GM21717 (cell line): Measurements from ENCODE around the gene NR2F2.
"Not testable (repeated sequence)": the region's sequence is repeated elsewhere in the genome, so short reads cannot be mapped to it uniquely, and the experiment has no call there.

Experiments used
- ATAC-seq: cut with Tn5 transposase; IDR thresholded peaks from one replicate; pipeline ENCODE4 v1.9.1; 2021; ENCODE audit warnings: mild to moderate bottlenecking, moderate library complexity; ENCODE audit not compliant: unreplicated experiment

Gene NR2F2

DNA sequence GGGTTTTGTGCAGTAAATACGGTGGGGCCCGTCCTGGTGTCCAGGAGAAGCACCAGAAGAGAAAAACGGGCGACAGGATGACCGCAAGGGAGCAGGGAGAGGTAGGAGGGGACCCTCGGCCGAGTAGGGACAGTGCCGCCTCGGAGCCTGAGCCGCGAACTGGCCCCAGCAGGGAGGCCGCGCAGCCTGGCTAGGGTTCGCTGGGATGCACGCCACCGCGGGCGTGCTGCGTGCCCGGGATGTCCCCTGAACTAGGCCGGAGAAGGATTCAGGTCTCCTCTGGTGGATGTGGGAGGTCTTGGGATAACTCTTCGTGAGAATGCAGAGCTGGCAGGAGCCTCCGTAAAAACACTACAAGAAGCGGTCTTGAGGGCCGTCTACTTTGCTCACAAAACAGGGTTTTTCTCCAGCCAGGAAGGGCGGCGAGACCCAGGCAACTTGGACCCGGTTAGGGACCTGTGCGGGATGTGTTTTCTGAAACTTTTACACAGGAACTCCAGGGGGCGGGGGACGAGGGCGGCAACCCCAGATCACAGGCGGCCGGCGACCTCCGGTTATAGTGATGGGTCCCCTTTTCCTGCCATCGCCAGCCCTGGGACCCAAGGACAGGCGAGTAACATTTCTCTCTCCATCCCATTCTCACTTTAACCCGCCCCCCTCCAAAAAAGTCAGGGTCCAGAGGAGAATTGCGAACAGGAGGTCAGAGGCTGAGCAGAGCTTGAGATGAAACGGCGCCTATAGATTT, 35.5 kb downstream of the NR2F2 start:
- ATAC-seq, result no peak

DNA sequence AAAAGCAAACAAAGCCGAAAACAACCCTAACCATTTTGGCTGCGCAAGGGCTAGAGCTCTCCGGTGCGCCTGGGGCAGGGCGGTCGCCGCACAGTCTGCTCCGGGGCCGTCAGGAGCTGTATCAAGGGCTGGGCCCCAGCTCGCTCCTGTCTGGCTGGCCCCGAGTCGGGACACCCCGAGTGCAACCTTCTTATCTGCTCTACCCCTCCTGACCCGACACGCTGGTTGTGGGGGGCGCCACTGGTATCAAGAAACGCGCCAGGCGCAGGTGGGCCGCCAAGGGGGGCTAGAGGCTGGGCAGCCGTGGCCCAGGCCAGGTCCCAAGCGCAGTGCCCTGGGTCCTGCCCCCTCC, 36.0 kb downstream of the NR2F2 start:
- ATAC-seq, result no peak

DNA sequence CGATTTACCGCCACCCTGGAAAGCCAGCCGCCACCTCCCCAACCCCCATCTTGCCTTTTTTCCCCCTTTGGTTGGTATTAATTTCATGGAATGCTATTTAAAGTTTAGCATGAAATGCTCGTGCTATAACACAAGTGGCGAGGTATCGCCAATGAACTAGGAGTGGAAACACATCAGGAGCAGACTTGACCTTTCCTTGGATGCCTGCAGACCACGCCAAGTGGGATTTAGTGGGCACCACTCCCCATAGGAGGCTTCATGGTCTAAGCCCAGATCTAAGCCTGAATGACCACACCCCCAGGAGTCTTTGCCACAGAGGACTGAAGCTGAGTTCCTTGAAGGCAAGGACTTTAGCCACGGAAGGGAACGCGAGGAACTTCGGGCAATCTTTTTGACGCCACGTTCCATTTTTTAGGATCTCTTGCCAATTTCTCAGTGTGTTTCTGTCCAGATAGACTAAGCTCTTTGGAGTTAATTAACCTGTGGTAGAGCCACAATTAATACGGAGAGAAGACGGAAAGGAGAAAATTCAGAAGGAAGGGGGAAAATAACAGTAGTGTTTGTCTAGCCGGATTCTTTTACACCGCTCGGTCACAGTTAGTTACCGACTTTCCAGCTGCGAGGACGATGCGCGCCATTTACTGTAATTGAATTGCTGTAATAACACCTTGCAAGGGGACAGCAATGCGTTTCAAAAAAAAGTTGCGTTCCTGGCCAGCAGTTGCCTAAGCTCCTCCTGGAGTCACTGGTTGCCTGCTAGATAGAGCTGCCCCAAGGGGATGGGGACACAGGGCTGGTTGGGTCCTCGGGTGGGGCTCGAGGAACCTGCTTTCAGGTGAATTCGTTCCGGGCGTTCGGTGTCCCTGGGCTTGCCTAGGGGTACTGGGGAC, 37.1 kb downstream of the NR2F2 start:
- no peak for ATAC-seq

DNA sequence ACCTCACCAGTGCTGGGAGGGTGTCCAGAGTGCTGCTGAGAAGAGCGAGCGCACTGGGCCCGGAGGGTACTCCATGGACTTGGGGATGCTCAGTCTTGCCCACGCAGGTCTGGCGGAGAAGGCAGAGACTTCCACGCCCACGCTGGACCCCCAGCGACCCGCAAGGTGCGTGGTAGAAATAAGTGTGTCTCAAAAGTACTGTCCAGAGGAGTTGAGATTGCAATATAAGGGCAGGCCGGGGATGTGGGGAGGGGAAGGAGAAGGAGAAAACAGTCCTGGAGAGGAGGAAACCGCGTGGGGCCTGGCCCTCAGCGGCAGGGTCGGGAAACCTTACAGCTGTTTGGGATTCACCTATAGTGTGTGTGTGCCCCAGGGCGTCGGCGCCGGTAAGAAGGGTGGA, 38.9 kb downstream of the NR2F2 start:
- no peak for ATAC-seq

DNA sequence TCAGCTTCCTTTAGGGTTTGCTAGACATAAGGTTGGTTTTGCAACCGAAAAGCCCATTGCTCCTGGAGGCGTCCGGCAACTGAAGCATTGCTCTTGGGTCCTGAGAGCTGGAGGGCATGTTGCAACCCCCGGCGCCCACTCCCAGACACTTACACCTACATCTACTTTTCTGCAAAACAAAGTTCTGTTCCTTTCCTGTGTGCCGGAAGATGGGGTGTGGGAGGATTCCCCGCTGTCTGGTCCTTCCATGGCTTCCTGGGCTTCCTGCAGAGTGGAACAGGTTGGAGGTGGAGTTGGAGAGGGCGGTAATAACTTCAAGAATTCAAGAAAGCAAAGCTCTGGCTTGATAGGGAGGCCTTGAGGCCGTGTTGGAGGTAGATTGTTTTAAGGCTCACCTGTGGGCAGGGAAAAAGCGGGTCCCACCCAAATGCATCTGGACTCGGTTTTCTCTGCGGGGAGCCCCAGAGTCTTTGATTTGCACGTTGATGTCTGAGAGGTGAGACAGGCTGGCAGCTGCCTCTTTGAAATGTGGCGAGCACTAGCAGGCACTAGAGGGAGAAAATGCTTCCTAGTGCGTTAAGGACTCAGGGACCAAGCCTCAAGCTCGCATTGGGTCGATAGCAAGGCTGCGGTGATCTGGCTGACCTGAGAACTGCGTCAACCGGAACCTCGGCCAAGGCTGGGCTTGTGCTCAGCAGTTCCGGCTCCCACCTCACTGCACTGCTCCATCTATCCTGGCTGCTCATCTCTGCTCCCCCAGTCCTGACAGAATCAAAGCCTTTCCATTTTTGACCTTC, 39.5 kb downstream of the NR2F2 start:
- ATAC-seq, result no peak

DNA sequence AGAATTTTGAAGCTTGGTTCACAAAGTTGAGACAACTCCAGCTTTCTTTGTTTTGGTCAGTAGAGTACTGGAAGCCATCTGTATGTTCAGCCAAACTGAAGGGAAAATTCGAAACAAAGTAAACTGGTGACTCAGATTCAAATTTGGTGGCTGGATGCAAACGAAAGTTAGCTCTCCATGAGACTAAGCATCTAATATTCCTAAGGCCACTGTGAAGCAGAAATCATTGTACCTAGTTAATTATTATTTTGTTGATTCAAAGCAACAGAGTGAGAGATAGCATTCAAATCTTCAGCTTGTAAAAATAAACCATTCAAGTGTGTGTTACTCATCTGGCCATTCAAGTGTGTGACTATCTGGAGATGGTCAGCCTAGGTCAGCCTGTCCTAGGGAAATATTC, 42.1 kb downstream of the NR2F2 start:
- ATAC-seq, result no peak

DNA sequence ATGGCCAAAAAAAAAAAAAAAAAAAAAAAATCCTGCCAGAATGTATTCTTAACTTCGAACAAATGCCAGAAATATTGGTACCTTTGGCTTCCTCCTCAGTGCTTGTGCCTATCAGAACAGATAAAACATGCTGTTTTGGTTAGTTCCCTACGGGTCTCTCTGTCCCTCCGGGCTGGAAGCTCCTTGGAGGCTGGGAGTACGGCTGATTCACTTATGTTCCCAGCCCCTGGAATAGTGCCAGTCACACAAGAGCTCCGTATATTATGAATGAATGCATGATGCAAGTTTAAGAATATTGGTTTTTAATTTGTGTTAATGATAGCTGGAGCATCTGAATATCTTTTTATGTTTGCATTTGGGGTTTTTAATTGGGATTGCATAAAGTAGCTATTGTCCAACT, 44.0 kb downstream of the NR2F2 start:
- no peak for ATAC-seq

DNA sequence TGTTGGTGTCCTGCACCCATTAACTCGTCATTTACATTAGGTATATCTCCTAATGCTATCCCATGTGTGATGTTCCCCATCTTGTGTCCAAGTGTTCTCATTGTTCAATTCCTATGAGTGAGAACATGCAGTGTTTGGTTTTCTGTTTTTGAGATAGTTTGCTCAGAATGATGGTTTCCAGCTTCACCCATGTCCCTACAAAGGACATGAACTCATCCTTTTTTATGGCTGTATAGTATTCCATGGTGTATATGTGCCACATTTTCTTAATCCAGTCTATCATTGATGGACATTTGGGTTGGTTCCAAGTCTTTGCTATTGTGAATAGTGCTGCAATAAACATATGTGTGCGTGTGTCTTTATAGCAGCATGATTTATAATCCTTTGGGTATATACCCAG, 49.1 kb downstream of the NR2F2 start:
- ATAC-seq, result not testable (repeated sequence)

DNA sequence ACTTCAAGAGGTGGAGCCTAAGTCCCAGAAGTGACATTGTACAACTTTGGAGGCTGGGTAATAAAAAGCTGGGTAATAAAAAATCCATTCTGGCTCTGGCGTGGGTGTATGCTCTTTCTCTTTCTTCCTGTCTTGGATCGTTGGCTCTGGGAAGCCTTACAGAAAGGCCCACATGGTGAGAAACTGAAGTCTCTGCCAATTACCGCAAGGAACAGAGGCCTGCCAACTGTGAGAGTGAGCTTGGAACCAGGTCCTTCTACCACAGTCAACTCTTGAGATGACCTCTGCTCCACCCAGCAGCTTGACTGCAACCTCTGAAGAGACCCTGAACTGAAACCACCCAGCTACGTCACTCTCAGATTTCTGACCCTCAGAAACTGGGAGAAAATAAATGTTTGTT, 51.0 kb downstream of the NR2F2 start:
- ATAC-seq, result no peak

DNA sequence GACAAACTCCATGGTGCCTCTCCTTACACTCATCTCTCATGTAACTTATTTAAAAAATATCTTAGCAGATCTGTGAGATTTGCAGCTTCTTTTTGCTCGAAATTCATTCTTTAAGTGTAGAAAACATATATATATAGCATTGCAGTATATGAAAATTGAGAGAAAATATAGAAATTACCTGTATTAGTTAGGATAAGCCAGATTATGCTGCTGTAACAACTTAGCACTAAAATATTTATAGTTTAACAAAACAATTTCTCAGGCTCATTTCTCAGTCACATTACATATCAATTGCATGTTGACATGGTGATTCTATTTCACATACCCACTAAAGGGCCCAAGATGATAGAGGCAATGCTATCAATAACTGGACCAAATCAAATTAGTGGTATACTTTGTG, 54.7 kb downstream of the NR2F2 start:
- ATAC-seq, result no peak

DNA sequence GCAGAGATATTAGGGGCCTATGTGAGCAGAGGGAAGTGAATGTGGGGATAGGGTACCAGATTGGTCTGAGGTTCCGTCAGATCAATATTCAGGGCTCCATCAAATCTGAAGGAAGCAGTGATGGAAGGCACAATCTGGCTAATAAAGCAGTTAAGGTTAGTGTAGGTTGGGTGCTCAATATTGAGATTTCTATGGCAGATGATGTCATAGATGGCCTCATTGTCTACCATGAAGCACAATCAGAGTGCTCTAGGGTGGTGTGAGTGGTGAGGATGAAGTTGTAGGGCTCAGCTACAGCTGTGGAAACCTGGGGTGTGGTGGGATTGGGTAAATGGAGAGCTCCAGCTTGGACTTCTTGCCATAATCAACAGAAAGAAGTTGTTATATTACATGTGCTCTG, 58.2 kb downstream of the NR2F2 start:
- no peak for ATAC-seq
